Vein endothelial cell (primary cell): ENCODE data around the gene VPS51. TPM values are rescaled to one million over a fixed set of nuclear protein-coding genes. Genes with fewer than 3 reads are reported as not detected.

Experiments used
- small RNA-seq: library from RNA; depleted of rRNA; stranded (forward); fragments of <200 nt; gene quantifications from one replicate; pipeline ENCODE3, GENCODE V24; 2012
- total RNA-seq: library from RNA; depleted of rRNA; stranded (reverse); fragments of >200 nt; gene quantifications from 2 replicates; pipeline ENCODE4 v1.2.3, GENCODE V29; 2012

VPS51 gene
- 204 and 261 TPM in 2 replicates for total RNA-seq

GRCh38 chr11:65095974-65096806, at the start of gene VPS51:
TSS of gene VPS51 (plus strand) at chr11:65096214. CDS start at chr11:65096251, 37 bp downstream.

GRCh38 chr11:65058419-65059054, 37.5 kb upstream of the VPS51 start, which contains the start of gene NAALADL1:
TSS of gene NAALADL1 (minus strand) at chr11:65058553. CDS start at chr11:65058521, 32 bp downstream.

GRCh38 chr11:65083834-65084597, 12.0 kb upstream of the VPS51 start, which contains the start of the genes CDCA5 and ZFPL1:
TSS of gene CDCA5 (minus strand) at chr11:65084040. CDS start at chr11:65083978, 62 bp downstream.
TSS of gene ZFPL1 (plus strand) at chr11:65084222. CDS start at chr11:65084699, 477 bp downstream.

GRCh38 chr11:65111744-65112545, 15.9 kb downstream of the VPS51 start, which contains the start of gene TM7SF2:
TSS of gene TM7SF2 (plus strand) at chr11:65111872. CDS start at chr11:65112016, 144 bp downstream.

GRCh38 chr11:65117206-65118096, 21.4 kb downstream of the VPS51 start, which contains the start of gene ZNHIT2:
TSS of gene ZNHIT2 (minus strand) at chr11:65117701. CDS start at chr11:65117653, 48 bp downstream.

GRCh38 chr11:65121865-65122696, 26.1 kb downstream of the VPS51 start, which contains the start of the genes FAU and MRPL49:
TSS of gene FAU (minus strand) at chr11:65122134. CDS start at chr11:65121813, 321 bp downstream.
TSS of gene MRPL49 (plus strand) at chr11:65122321. CDS start at chr11:65122347, 26 bp downstream.

GRCh38 chr11:65134240-65134951, 38.4 kb downstream of the VPS51 start, which contains the start of gene SYVN1:
TSS of gene SYVN1 (minus strand) at chr11:65134519. CDS start at chr11:65133601, 918 bp downstream.

Small RNA genes within 50 kb of the gene (small RNA-seq; reads per million reads assigned to genes)
- not detected for gene HIGD1AP10
- not detected for gene PDCL2P2
- 13.3 reads per million, percentile 96 among the genes with 10 or more reads in this experiment for gene RNU2-23P

Other genes starting within 250 kb of the VPS51 start
- gene EHD1, start 217.6 kb upstream of the VPS51 start, total RNA-seq: 97.7 and 129 TPM in 2 replicates
- gene ATG2A, start 179.0 kb upstream of the VPS51 start, total RNA-seq: 19.1 and 19.3 TPM in 2 replicates
- gene PPP2R5B, start 171.5 kb upstream of the VPS51 start, total RNA-seq: 10.8 and 12.4 TPM in 2 replicates
- not detected in 2 replicates for gene GPHA2, start 160.3 kb upstream of the VPS51 start, total RNA-seq
- not detected in 2 replicates for gene MAJIN, start 124.1 kb upstream of the VPS51 start, total RNA-seq
- gene BATF2, start 99.2 kb upstream of the VPS51 start, total RNA-seq: 0.38 and 0.98 TPM in 2 replicates
- 97.8 and 115 TPM in 2 replicates for gene ARL2, start 82.1 kb upstream of the VPS51 start, total RNA-seq
- 11.4 and 13.7 TPM in 2 replicates for gene SNX15, start 68.8 kb upstream of the VPS51 start, total RNA-seq
- 9.3 and 12.4 TPM in 2 replicates for gene SAC3D1, start 55.0 kb upstream of the VPS51 start, total RNA-seq
- gene NAALADL1, start 37.7 kb upstream of the VPS51 start, total RNA-seq: 5.5 and 7.2 TPM in 2 replicates
- 9.5 and 15.1 TPM in 2 replicates for gene CDCA5, start 12.2 kb upstream of the VPS51 start, total RNA-seq
- 39.3 and 45.1 TPM in 2 replicates for gene ZFPL1, start 12.0 kb upstream of the VPS51 start, total RNA-seq
- 16.9 and 20.6 TPM in 2 replicates for gene TM7SF2, start 15.7 kb downstream of the VPS51 start, total RNA-seq
- 8.0 and 11.4 TPM in 2 replicates for gene ZNHIT2, start 21.5 kb downstream of the VPS51 start, total RNA-seq
- gene FAU, start 25.9 kb downstream of the VPS51 start, total RNA-seq: 163 and 171 TPM in 2 replicates
- 54.5 and 58.6 TPM in 2 replicates for gene MRPL49, start 26.1 kb downstream of the VPS51 start, total RNA-seq
- 9.8 and 21.8 TPM in 2 replicates for gene SYVN1, start 38.3 kb downstream of the VPS51 start, total RNA-seq
- not detected in 2 replicates for gene SPDYC, start 74.0 kb downstream of the VPS51 start, total RNA-seq
- gene CAPN1, start 85.7 kb downstream of the VPS51 start, total RNA-seq: 173 and 196 TPM in 2 replicates
- gene POLA2, start 165.7 kb downstream of the VPS51 start, total RNA-seq: 11.3 and 13.4 TPM in 2 replicates
- 30.0 and 31.0 TPM in 2 replicates for gene CDC42EP2, start 218.7 kb downstream of the VPS51 start, total RNA-seq
- 56.8 and 57.1 TPM in 2 replicates for gene DPF2, start 237.6 kb downstream of the VPS51 start, total RNA-seq